Keratinocyte (primary cell): ENCODE measurements around the gene NCKAP5. TPM values are rescaled to one million over a fixed set of nuclear protein-coding genes. Genes with fewer than 3 reads are reported as not detected.

Source experiments
- DNase-seq: peaks from one replicate; pipeline ENCODE4 v3.0.0-alpha.2; 2011; ENCODE audit warnings: low read depth, missing footprints, low spot score
- FAIRE-seq: peaks from 2 replicates; lab custom pipeline; 2011; peaks lifted over from hg19 to GRCh38; lab: Jason Lieb, UNC
- H2AFZ ChIP-seq: 2 replicates; pipeline ENCODE4 v1.6.0; 2012; ENCODE audit warnings: low read length, control low read depth, inconsistent platforms; ENCODE audit not compliant: control insufficient read depth
- H3K27ac ChIP-seq: 2 replicates; pipeline ENCODE4 v1.5.1; 2011; ENCODE audit warnings: low read length; ENCODE audit not compliant: control insufficient read depth, insufficient read depth
- H3K27me3 ChIP-seq: 3 replicates; pipeline ENCODE4 v1.6.0; 2011; ENCODE audit warnings: low read length; ENCODE audit not compliant: control insufficient read depth, insufficient read depth; ENCODE audit errors: extremely low read depth
- H3K36me3 ChIP-seq, 2 experiments: 2 replicates in 1 of 2; 3 replicates in 1 of 2; pipeline ENCODE4 v1.5.1; 2011; ENCODE audit warnings: low read length in 2 of 2, mild to moderate bottlenecking in 1 of 2; ENCODE audit not compliant: control insufficient read depth in 2 of 2, insufficient read depth in 2 of 2; ENCODE audit errors: extremely low read depth in 1 of 2
- H3K4me1 ChIP-seq: 3 replicates; pipeline ENCODE4 v1.5.1; 2011; ENCODE audit warnings: low read length; ENCODE audit not compliant: control insufficient read depth, insufficient read depth; ENCODE audit errors: extremely low read depth
- H3K4me2 ChIP-seq: 3 replicates; pipeline ENCODE4 v1.6.0; 2011; ENCODE audit warnings: low read depth, low read length; ENCODE audit not compliant: control insufficient read depth, insufficient read depth; ENCODE audit errors: extremely low read depth
- H3K4me3 ChIP-seq, 3 experiments: fragments of 200-600 bp in 1 of 3; sonication (generic) in 1 of 3; 2 replicates in 2 of 3; 3 replicates in 1 of 3; pipeline ENCODE4 v1.5.1; 2011 to 2016; ENCODE audit warnings: low read length in 3 of 3, mild to moderate bottlenecking in 3 of 3, control low read depth in 2 of 3, inconsistent platforms in 1 of 3, low read depth in 1 of 3, mixed read lengths in 1 of 3, mixed run types in 1 of 3, moderate library complexity in 1 of 3; ENCODE audit not compliant: control insufficient read depth in 2 of 3, insufficient read depth in 2 of 3; ENCODE audit errors: extremely low read depth in 1 of 3
- H3K79me2 ChIP-seq: 2 replicates; pipeline ENCODE4 v1.6.0; 2012; ENCODE audit warnings: low read length; ENCODE audit not compliant: control insufficient read depth, insufficient read depth
- H3K9ac ChIP-seq: 3 replicates; pipeline ENCODE4 v1.6.0; 2011; ENCODE audit warnings: low read length; ENCODE audit not compliant: control insufficient read depth, insufficient read depth; ENCODE audit errors: extremely low read depth
- H3K9me1 ChIP-seq: 3 replicates; pipeline ENCODE4 v1.6.0; 2011; ENCODE audit warnings: low read length; ENCODE audit not compliant: control insufficient read depth, insufficient read depth; ENCODE audit errors: extremely low read depth
- H3K9me3 ChIP-seq: 2 replicates; pipeline ENCODE4 v1.5.1; 2012; ENCODE audit warnings: low read depth, low read length; ENCODE audit not compliant: control insufficient read depth
- H4K20me1 ChIP-seq: 3 replicates; pipeline ENCODE4 v1.6.0; 2011; ENCODE audit warnings: low read length; ENCODE audit not compliant: control insufficient read depth, insufficient read depth; ENCODE audit errors: extremely low read depth
- EZH2 ChIP-seq: IDR thresholded peaks from one replicate; pipeline ENCODE4 v1.6.1; 2012; ENCODE audit warnings: inconsistent platforms, mild to moderate bottlenecking, low read length, moderate library complexity
- dilution Hi-C: fragments of 300-500 bp; cut with MboI; formaldehyde crosslinking; loops from one replicate; pipeline ENCODE4 v1.7.0; 2020; ENCODE audit warnings: low sequenced_read_pairs; ENCODE audit not compliant: extremely low pct_ligation_motif_present
- polyA plus RNA-seq, 5 experiments: library from polyadenylated mRNA; depleted of rRNA in 3 of 5; stranded (reverse) in 3 of 5; stranded (forward) in 1 of 5; unstranded in 1 of 5; fragments of >200 nt; gene quantifications; 1 replicate in 1 of 5; 2 replicates in 3 of 5; 3 replicates in 1 of 5; pipeline versions ENCODE4 v1.2.1 to v1.2.3, GENCODE V29; 2011 to 2012; ENCODE audit warnings: missing spikeins in 2 of 5, low read depth in 1 of 5, low replicate concordance in 1 of 5
- TF ChIP-seq, protein P1 (sequence below), 3 experiments: IDR thresholded peaks in 1 of 3; conservative IDR thresholded peaks in 1 of 3; optimal IDR thresholded peaks in 1 of 3; 2 replicates in 2 of 3; 3 replicates in 1 of 3; pipeline versions ENCODE3 to v1.5.1; 2011; ENCODE audit warnings: low read length in 3 of 3, mild to moderate bottlenecking in 3 of 3, moderate library complexity in 2 of 3, control low read depth in 1 of 3, inconsistent platforms in 1 of 3; ENCODE audit not compliant: insufficient read depth in 2 of 3; ENCODE audit errors: extremely low read depth in 1 of 3

The NCKAP5 gene
- polyA plus RNA-seq, 1 donor (not counting 4 experiments of a cell fraction or from before 2014, with no cell fraction given): 3.6 TPM

- H3K4me1 ChIP-seq: peaks cover 4% of the 10 kb centered on the region
- H3K27ac ChIP-seq: no peak overlapping the region
- H3K79me2 ChIP-seq: no peaks in the 10 kb centered on the region
- H3K36me3 ChIP-seq: no peaks in the 10 kb centered on the region
- no peak overlapping the region for H2AFZ ChIP-seq
- no peaks in the 10 kb centered on the region for H4K20me1 ChIP-seq
- H3K9me1 ChIP-seq: no peaks in the 10 kb centered on the region
- no peak overlapping the region for H3K9ac ChIP-seq
- DNase-seq: no peak
- H3K9me3 ChIP-seq: no peaks in the 10 kb centered on the region
- H3K4me2 ChIP-seq: no peak overlapping the region
- dilution Hi-C loops: no loop called here
- no peak for FAIRE-seq
- H3K4me3 ChIP-seq: no peak overlapping the region
- TF ChIP-seq, protein P1, sequence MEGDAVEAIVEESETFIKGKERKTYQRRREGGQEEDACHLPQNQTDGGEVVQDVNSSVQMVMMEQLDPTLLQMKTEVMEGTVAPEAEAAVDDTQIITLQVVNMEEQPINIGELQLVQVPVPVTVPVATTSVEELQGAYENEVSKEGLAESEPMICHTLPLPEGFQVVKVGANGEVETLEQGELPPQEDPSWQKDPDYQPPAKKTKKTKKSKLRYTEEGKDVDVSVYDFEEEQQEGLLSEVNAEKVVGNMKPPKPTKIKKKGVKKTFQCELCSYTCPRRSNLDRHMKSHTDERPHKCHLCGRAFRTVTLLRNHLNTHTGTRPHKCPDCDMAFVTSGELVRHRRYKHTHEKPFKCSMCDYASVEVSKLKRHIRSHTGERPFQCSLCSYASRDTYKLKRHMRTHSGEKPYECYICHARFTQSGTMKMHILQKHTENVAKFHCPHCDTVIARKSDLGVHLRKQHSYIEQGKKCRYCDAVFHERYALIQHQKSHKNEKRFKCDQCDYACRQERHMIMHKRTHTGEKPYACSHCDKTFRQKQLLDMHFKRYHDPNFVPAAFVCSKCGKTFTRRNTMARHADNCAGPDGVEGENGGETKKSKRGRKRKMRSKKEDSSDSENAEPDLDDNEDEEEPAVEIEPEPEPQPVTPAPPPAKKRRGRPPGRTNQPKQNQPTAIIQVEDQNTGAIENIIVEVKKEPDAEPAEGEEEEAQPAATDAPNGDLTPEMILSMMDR (optimal IDR thresholded peaks at IDR 0.05 in 1 of 3, IDR thresholded peaks at IDR 0.05 in 1 of 3, conservative IDR thresholded peaks at IDR 0.05 in 1 of 3; ENCODE audit: extremely low read depth in 1 of 3, insufficient read depth in 2 of 3, low read length in 3 of 3): no peak
- TF ChIP-seq EZH2: no peak
- no peaks in the 10 kb centered on the region for H3K27me3 ChIP-seq
These were observed 523.7 kb downstream of the NCKAP5 start for GRCh38 chr2:133044556-133044955.

- no peak for FAIRE-seq
These were observed 528.1 kb downstream of the NCKAP5 start for GRCh38 chr2:133040170-133040569.

More at GRCh38 chr2:133040170-133040569, 528.1 kb downstream of the NCKAP5 start:
- Histone ChIP-seq H3K27ac (no peak overlapping the region), H3K79me2 (no peaks in the 10 kb centered on the region), H3K4me2 (no peak overlapping the region), H3K36me3 (no peaks in the 10 kb centered on the region), H3K4me3 (no peak overlapping the region), H3K27me3 (no peaks in the 10 kb centered on the region), H3K9ac (no peak overlapping the region), H3K4me1 (peaks cover 4% of the 10 kb centered on the region), H3K9me3 (no peaks in the 10 kb centered on the region), H3K9me1 (no peaks in the 10 kb centered on the region), H2AFZ (no peak overlapping the region), H4K20me1 (no peaks in the 10 kb centered on the region)
- DNase-seq: no peak
- TF ChIP-seq EZH2: no peak
- TF ChIP-seq, protein P1 (optimal IDR thresholded peaks at IDR 0.05 in 1 of 3, IDR thresholded peaks at IDR 0.05 in 1 of 3, conservative IDR thresholded peaks at IDR 0.05 in 1 of 3; ENCODE audit: extremely low read depth in 1 of 3, insufficient read depth in 2 of 3, low read length in 3 of 3): no peak
- dilution Hi-C loops: no loop called here
